GM19324 (cell line): ENCODE data around the gene DTD1.

Experiments used
- ATAC-seq: cut with Tn5 transposase; IDR thresholded peaks from one replicate; pipeline ENCODE4 v1.9.1; 2021; ENCODE audit warnings: mild to moderate bottlenecking, moderate library complexity; ENCODE audit not compliant: unreplicated experiment, low FRiP score

The DTD1 gene, protein sequence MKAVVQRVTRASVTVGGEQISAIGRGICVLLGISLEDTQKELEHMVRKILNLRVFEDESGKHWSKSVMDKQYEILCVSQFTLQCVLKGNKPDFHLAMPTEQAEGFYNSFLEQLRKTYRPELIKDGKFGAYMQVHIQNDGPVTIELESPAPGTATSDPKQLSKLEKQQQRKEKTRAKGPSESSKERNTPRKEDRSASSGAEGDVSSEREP

DNA sequence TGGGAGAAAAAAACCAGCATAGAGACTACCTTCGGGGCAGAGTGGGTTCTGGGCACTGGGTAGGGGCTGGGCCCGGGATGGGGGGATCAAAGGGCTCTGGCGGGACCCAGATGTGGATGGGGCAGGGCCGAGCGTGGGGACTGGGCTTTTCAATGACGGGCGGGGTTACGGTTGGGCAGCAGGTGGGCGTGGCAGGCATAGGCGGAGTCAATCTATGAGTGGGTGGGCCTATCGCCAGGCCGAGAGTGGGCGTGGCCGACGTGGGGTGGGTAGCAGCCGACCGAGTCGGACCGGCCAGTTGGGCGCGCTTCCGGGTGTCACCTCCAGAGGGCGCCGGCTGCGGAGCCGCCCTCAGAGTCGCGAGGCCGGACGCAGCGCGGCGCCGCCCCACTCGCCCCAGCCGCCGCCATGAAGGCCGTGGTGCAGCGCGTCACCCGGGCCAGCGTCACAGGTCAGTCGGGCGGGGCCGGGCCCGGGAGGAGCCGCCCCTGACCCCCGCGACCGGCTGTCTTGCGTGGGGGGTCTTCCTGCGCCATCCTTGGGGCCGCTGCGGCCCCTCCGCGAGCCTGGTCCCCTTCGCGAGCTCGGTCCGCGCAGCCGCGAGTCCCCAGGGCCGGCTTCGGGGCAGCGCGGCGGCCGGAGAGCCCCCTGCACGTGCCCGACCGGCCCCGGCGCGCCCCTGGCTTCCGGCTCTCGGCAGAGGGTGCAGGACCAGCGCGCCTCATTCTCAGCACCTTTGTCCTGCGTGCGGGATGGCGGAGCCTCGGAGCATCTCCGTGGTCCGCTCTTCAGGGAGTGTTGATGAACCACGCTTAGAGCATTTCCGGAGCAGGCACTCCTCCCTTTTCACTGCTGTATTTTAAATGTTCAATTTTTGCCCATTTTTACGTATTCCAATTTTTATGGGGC lies at the start of gene DTD1:
DTD1 (plus strand) TSS at position 390 of the 909 bp plus-strand sequence; CDS start at position 409, 19 bp downstream.
- peak; percentile 88 for ATAC-seq

DNA sequence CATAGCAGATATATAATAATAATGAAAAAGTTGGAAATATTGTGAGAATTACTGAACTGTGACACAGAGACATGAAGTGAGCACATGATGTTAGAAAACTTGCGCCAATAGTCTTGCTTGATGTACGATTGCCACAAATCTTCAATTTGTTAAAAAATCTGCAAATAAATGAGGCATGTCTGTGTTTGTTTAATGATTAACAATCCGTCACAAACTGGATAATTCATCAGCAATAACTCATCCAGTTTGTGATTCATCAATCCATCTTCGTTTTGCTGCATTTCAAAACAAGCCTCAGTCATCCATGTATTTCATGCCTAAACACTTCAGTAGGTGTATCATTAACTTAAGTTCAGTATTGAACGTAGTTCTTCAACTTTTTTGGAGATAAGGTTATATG lies 46.1 kb upstream of the DTD1 start:
- ATAC-seq = no peak

DNA sequence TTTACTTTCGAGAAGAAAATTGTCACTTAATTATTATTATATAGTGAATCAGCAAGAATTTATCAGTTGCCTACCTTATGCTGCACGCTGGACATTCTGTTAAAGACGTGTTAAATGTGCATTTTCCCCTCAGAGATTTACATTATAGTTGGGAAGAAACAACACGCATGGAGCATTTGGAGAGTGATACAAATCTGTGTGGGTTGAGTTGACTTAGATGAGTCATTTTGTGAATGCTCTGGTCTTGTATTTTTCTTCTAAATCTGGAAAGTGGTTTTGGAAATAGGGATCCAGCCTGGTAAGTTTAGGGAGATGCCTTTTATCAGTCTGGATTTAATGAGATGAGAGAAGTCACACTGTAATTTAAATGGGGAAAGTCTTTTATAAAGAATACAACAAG lies 44.6 kb upstream of the DTD1 start:
- ATAC-seq = no peak

DNA sequence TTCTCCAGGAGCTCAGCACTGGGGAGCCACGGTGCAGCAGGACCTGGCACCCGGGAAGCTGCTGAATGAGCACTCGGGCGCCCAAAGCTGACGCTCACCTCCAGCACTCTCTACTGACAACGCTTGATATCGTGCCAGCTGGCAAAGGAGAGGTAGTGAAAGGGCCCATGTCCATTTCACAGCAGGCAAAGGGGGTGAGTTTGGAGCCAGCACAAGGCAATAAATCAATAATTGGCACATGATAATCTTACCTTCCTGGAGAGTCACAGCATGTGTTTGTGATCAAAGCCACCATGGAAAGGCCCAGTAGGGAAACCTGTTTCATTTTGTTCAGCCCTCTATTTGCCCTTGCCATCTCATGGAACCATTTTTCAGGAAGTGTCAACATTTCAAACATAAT lies 43.9 kb upstream of the DTD1 start:
- no peak for ATAC-seq

DNA sequence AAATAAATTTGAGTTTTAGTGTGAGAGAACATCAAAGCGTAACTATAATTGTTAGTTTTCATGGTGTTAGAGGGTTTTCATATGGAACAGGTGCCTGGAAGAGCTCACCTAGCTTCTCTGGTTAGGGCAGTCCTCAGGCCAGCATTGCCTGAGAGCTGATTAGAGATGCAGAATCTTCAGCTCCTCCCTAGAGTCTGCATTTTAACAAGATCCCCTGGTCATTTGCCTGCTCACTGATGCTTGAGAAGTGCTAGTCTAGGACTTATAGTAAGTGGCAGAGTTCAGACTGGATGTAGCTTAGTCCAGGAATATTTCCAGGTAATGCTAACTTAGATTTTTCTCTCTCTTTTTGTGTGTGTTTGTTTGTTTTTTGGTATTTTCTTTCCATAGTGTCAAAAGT lies 42.3 kb upstream of the DTD1 start:
- no peak for ATAC-seq

DNA sequence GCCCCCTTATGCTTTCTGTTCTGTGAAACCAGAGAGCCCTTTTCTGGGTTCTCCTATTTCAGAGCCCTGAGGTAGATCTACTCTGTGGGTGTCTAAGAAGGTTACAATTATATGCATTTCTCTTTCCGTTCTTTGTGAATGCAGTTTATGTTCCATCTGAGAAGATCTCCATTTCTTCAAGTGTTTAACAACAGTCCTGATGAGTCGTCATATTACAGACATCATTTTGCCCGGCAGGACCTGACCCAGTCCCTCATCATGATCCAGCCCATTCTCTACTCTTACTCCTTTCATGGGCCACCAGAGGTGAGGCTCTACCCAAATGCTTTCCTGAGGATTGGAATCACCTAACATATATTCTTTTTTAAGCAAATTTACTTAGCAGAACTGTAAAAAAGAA lies 39.4 kb upstream of the DTD1 start:
- ATAC-seq = no peak

DNA sequence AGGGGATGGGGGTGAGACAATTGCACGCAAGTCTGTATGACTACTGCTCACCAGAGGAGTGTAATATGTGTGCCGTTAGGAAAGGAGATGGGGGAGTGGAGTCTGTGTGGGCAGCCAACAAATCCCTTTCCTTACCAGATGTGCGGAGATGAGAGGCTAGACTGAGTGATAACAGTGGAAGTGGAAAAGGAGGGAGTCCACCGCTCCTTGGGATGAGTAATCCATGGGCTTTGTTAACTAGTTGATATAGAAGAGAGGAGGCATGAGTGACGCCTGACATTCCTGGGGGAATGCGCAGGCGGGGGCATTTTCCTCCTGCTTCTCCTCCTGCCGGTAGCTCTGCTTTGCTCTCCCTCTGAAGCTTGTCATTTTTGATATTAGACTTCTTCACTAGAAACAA lies 34.1 kb upstream of the DTD1 start:
- ATAC-seq = no peak

DNA sequence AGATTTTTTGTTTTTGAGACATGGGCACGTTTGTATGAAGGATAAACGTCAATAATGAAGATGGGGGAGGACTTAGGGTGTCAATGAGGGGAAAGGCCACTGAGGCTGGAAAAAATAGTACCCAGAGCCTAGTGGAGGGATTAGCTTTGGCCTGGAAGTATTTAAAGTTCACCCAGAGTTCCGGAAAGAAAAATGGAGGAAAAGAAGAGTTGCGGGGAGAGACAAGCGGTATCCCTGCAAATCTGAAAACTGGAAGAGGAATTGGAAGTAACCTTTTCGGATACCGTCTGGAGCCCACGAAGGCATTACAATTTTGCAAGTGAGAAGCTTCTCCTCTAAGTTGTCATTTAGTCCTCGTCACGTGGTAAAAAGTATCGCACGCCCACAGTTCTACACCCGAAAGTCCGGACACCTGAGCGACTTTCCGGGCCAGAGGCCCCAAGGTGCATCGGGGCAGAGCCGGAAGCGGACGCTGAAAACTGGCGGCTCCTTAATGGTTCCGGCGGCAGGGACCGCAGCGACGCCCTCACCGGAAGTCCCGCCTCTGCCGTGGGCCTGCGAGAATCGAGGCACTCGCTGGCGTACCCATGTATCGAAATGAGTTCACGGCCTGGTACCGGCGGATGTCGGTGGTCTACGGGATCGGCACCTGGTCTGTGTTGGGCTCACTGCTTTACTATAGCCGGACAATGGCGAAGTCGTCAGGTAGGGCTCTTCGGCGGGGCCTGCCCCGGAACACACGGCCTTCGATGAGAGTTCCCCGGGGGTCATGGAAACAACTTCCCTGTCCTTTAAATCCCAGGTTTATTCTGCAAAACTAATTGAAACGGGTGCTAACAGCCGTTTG lies 20.7 kb upstream of the DTD1 start, which contains the start of gene SMIM26:
SMIM26 (plus strand) TSS at position 541 of the 847 bp plus-strand sequence; CDS start at position 588, 47 bp downstream.
- ATAC-seq = peak; percentile 99

DNA sequence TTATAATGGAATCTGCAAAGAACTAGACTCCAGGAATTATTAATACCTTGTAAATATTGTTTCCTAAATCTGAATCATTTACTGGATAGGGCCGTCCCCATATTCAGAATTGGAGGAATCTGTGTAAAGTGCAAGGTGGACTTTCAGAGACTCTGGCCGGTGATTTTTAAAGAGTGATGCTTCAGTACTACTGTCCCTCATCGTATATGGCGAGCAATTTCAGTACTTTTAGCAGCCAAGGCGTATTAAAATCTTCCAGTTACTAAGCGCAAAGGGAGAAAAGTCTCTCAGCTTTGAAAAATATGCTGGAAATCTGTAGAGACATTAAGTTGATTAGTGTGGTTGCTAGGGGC lies 20.1 kb upstream of the DTD1 start:
- ATAC-seq = no peak

DNA sequence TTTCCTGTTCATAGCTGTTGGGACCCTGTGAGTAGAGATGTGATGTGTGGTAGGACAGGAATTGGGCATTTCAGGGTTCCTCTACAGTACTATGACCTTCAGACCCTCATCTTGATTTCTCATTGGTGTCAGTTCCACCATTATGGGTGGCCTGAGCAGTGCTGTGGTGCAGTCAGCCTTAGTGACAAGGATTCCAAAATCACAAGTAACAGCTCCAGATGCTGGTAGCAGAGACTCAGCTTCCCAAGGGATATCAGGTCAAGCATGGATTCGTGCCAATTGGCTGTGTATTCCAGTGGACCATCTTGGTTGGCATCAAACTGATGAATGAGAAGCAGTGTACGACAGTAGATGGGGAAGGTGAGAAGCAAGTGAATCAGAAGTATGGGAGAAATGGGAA lies 16.8 kb upstream of the DTD1 start:
- no peak for ATAC-seq

DNA sequence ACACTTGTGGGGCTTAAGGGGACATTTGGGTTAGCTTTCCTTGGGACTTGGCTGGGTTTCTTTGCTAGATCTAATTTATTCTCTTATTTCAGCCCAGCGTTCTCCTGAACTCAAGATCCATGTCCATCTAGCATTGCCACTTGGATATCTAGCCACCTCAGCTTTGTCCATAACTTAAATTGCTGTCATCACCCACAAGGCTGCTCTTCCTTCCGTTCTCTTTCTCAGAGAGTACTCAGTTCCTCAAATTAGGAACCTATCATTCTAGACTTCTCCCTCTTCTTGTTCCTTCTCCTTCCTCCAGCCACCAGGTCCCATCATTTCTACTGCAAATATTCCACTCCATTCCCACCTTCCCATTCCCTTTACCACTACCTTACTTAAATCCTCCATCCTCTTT lies 16.3 kb upstream of the DTD1 start:
- no peak for ATAC-seq

DNA sequence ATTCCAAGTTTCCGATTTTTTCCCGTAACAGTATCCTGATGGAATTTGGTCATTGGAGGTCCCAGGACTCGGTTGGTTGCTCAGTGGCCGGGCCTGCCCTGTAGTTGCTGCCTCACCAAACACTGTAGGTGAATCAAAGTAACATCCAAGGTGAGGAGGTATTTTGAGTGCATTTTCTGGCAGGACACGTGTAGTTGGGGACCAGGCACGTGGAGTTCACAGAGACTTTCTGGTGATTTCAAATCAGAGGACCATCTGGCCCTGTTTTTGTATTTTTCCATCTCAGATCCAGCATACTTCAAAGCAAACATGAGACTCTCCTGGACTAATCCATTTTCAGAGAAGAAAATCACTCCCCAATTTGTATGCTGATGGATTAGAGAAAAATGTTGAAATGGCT lies 9.9 kb upstream of the DTD1 start:
- ATAC-seq = no peak

DNA sequence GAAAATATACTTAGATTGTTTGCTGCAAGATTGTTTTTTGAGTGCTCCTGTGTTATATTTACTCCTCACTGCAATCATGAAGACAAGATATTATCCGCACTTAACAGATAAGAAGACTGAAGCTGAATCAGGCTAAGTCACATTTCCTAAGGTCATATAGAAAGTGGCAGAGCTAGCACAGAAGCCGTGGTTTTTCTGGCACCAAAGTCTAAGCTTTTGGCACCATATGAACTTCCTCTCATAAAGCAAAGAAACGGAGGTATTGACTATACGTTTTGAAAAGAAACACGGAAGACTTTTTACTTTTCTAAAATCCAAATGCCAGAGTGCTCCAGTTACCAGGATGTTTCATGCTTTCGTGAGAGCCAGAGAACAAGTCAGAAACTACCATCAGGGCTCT lies 9.3 kb upstream of the DTD1 start:
- ATAC-seq = no peak

DNA sequence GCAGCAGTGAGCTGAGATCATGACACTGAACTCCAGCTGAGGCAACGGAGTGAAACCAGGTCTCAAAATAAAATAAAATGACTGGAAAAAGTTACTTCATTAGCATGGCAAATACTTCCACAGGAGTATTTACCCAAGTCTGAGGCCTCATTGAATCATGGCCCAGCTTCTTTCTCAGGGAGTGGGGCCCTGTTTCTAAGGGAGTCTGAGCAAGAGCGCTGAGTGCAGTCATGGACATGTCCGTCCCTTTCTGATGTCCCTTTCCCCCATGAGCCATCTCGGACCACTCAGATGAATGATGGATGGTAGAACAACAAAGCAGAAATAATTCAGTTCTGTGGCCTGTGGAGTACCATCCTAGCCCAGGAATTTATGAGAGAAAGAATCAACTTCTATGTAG lies 7.8 kb upstream of the DTD1 start:
- ATAC-seq = no peak

DNA sequence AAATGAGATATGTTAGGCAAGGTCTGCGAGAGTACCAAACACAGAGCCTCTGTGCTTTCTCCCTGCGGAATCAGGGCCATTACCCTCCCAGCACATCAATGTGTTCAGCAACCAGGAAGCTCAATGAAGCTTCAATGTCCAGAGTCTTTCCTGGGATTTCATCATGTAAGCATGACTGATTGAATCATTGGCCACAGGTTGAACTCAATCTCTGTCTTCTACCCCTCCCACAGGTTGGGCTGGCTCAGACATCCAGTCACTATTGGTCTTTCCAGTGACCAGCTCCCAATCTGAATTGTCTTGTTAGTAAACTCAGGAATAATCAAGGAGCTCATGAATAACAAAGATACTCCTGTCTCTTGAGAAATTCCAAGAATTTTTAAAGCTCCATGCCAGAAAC lies 2.7 kb upstream of the DTD1 start:
- no peak for ATAC-seq

DNA sequence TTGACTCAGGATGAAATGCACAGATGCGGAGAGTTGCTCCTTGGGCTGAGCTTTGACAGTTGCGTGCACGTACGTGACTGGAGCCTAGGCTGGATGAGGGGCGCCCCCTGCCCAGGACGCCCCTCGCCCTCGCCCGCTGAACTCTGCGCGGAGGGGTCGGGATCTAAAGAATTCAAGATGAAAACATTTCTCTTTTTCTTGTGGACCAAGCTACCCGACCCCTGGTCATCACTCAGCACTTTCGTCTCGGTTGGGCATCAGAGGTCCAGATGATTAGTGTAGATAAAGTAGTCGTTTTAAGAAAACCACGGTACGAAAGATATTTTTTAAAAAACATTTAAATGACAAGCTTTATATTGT lies 700 bp downstream of the DTD1 start:
- ATAC-seq = no peak

DNA sequence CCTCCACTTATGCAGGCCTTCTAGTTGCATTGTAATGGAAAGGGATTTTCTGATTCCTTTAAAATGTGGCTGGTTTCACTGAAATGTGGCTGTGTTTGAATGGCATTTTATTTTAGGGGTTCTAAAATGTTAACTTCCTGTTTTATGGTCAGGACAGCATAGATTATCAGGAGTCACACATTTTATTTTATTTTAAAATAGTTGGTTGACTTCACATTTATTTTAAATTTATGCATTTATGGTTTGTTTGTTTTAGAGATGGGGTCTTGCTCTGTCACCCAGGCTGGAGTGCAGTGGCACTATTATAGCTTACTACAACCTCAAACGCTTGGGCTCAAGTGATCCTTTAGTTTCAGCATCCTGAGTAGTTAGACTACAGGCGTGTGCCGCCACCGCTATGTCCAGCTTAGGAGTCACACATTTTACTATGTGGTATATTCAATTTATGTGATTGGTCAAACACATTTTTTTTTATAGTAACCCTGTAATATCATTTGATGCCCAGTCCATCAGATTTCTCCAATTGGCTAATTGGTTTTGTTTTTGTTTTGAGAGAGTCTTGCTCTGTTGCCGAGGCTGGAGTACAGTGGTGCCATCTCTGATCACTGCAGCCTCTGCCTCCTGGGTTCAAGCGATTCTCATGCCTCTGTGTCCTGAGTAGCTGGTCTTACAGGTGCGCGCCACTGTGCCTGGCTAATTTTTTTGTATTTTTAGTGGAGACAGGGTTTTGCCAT lies 2.3 kb downstream of the DTD1 start:
- no peak for ATAC-seq

DNA sequence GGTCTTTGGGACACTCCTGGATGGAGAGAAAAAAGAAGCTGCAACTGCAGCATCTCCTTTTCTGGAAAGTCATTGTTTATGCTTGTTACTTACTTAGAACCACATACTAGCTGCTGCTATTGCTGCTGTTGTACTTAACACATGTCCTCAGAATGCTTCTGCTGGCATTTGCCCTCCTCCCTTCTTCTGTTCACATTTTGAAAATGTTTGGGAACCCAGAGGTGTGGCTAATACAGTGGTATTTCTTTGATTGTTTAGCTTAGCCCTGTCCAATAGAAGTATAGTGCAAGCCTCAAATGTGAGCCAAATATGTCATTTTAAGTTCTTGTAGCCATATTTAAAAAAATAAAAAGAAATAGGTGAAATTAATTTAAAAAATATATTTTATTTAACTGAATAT lies 8.4 kb downstream of the DTD1 start:
- no peak for ATAC-seq

DNA sequence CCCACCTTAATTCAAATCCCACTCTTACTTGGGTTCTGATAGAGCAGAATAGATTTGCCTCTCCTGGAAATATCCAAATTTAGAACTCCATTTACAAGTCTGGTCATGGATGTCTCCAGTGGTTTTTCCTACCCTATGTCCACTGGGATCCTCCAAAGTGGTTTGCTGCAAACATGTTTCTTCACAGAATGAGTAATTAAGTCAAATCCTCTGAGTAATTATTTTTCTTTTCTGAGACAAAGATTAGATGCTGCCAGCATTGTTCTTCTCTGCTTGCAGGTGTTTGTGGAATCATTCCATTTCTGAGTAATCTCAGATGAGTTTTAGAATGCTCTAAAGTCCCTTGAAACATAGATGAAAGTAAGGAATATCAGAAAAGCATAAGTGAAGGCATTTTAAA lies 21.9 kb downstream of the DTD1 start:
- ATAC-seq = no peak

DNA sequence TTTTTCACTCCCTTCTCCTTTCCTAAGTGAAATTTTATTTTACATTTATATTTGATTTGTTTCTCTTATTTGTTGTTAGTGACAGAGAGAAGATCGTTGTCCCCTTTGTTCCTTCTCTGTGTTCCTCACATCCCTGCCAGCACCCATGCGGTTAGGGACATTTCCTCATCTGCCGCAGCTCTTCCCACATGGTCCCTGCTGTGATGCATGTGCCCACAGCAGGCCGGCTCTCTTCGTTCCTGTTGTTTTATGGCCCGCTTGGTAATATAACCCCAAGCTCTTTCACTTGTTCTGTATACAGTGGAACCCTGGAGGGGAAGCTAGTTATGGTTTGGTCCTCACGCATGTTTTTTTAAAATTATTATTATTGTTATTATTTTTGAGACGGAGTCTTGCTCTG lies 23.6 kb downstream of the DTD1 start:
- ATAC-seq = no peak

DNA sequence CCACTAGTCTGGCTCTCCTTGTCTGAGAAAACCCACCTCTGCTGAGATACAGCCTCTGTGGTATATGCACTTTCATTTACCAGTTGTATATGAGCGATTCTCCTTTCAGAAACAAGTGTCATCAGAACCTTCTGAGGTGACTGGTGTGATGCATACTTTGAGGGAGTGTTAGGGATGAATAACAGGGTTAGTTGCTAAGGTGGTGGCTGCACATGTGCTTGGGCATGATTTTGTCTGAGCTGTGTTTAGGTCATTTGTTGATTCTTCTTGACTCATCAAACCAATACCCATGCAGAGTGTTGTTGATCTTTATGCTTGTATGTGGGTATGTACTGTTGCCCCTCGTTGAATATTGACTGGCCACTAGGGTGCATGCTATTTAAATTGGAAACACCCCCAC lies 25.7 kb downstream of the DTD1 start:
- ATAC-seq = no peak
